ENCODE measurements around the gene KRTAP26-1.

The KRTAP26-1 gene

GRCh38 chr21:30320215-30320614 is at the start of gene KRTAP26-1:
TSS of gene KRTAP26-1 (minus strand) at chr21:30320315. CDS start at chr21:30320035, 280 bp downstream.
- no peak for DNase-seq

- no peak for DNase-seq
These were observed 35.8 kb upstream of the KRTAP26-1 start for GRCh38 chr21:30355906-30356305.

- DNase-seq, result no peak
These were observed 34.3 kb upstream of the KRTAP26-1 start for GRCh38 chr21:30354308-30355005.

- DNase-seq, result no peak
These were observed 31.4 kb upstream of the KRTAP26-1 start for GRCh38 chr21:30351534-30351933.

- peak; percentile 17 to 56 for DNase-seq
These were observed 29.5 kb upstream of the KRTAP26-1 start for GRCh38 chr21:30349572-30349971.

- no peak for DNase-seq
These were observed 28.4 kb upstream of the KRTAP26-1 start, which contains the start of gene KRTAP23-1 for GRCh38 chr21:30348506-30348905. TSS of gene KRTAP23-1 (minus strand) at chr21:30348606. CDS start at chr21:30348606, 0 bp downstream.

- no peak for DNase-seq
These were observed 24.9 kb upstream of the KRTAP26-1 start for GRCh38 chr21:30345014-30345413.

- DNase-seq, result peak; percentile 47 to 83
These were observed 20.8 kb upstream of the KRTAP26-1 start for GRCh38 chr21:30340714-30341573.

GRCh38 chr21:30338717-30339116 is 18.6 kb upstream of the KRTAP26-1 start:
- peak in 1 of 2 experiments; percentile 27 for DNase-seq

- DNase-seq, result peak in 1 of 2 experiments; percentile 43
These were observed 17.7 kb upstream of the KRTAP26-1 start for GRCh38 chr21:30337772-30338171.

GRCh38 chr21:30337276-30337744 is 17.2 kb upstream of the KRTAP26-1 start, which contains the start of gene KRTAP27-1:
TSS of gene KRTAP27-1 (minus strand) at chr21:30337694. CDS start at chr21:30337668, 26 bp downstream.
- peak; percentile 91 to 99 for DNase-seq

GRCh38 chr21:30336596-30336995 is 16.5 kb upstream of the KRTAP26-1 start:
- peak in 1 of 2 experiments; percentile 15 for DNase-seq

- no peak for DNase-seq
These were observed 13.6 kb upstream of the KRTAP26-1 start for GRCh38 chr21:30333736-30334135.

- DNase-seq, result no peak
These were observed 12.6 kb upstream of the KRTAP26-1 start for GRCh38 chr21:30332681-30333080.

GRCh38 chr21:30329203-30329875 is 9.2 kb upstream of the KRTAP26-1 start:
- DNase-seq, result no peak

GRCh38 chr21:30326390-30326789 is 6.3 kb upstream of the KRTAP26-1 start:
- DNase-seq, result no peak

GRCh38 chr21:30315701-30316100 is 4.4 kb downstream of the KRTAP26-1 start:
- DNase-seq, result no peak

GRCh38 chr21:30306884-30307283 is 13.2 kb downstream of the KRTAP26-1 start:
- DNase-seq, result peak in 1 of 2 experiments; percentile 86

- no peak for DNase-seq
These were observed 15.0 kb downstream of the KRTAP26-1 start for GRCh38 chr21:30305136-30305535.

GRCh38 chr21:30289215-30289614 is 30.9 kb downstream of the KRTAP26-1 start, which contains the start of gene KRTAP25-1:
TSS of gene KRTAP25-1 (minus strand) at chr21:30289514. CDS start at chr21:30289490, 24 bp downstream.
- no peak for DNase-seq

GRCh38 chr21:30282850-30283249 is 37.3 kb downstream of the KRTAP26-1 start, which contains the start of gene KRTAP24-1:
TSS of gene KRTAP24-1 (minus strand) at chr21:30282950. CDS start at chr21:30282932, 18 bp downstream.
- DNase-seq, result no peak

GRCh38 chr21:30271611-30272010 is 48.5 kb downstream of the KRTAP26-1 start:
- no peak for DNase-seq

- DNase-seq, result no peak
These were observed 49.0 kb downstream of the KRTAP26-1 start for GRCh38 chr21:30271156-30271555.
